GM12878 (cell line): ENCODE data around the gene TLE3. TPM values are rescaled to one million over a fixed set of nuclear protein-coding genes. Genes with fewer than 3 reads are reported as not detected.

Source experiments
- ATAC-seq: fragments of 200-7000 bp; cut with Tn5 transposase; 3 replicates; pipeline ENCODE4 v1.9.1; 2020; ENCODE audit warnings: mild to moderate bottlenecking, moderate library complexity
- BruUV-seq: library from RNA; stranded (reverse); fragments of 400-500 nt; replicated peaks from 2 replicates; lab custom pipeline; 2021; lab: Mats Ljungman, UMichigan
- CTCF ChIA-PET: fragments of 300-600 bp; sonication (Branson Sonifier 250); formaldehyde crosslinking; extraction: SDS; loops from one replicate; lab custom pipeline; 2021; ENCODE audit warnings: inconsistent platforms; lab: Yijun Ruan, JAX
- POLR2A ChIA-PET: fragments of 350-600 bp; formaldehyde crosslinking; extraction: SDS; loops from one replicate; lab custom pipeline; 2021; ENCODE audit warnings: inconsistent platforms; lab: Charles Lee
- RAD21 ChIA-PET: fragments of 300-600 bp; sonication (Branson Sonifier 250); formaldehyde crosslinking; loops from one replicate; lab custom pipeline; 2023; ENCODE audit warnings: antibody characterized with exemption; ENCODE audit not compliant: unreplicated experiment; lab: Charles Lee
- SMC1A ChIA-PET: fragments of 300-600 bp; sonication (Branson Sonifier 250); formaldehyde crosslinking; loops from one replicate; lab custom pipeline; 2023; ENCODE audit not compliant: unreplicated experiment, uncharacterized antibody; lab: Charles Lee
- DNase-seq: peaks from one replicate; pipeline ENCODE4 v3.0.0-alpha.2; 2011; ENCODE audit warnings: low read depth, low spot score
- FAIRE-seq: peaks from 3 replicates; lab custom pipeline; 2011; peaks lifted over from hg19 to GRCh38; lab: Jason Lieb, UNC
- H2AFZ ChIP-seq: 2 replicates; pipeline ENCODE4 v1.6.0; 2011; ENCODE audit warnings: low read depth, low read length, control low read depth; ENCODE audit not compliant: control insufficient read depth
- H3K27ac ChIP-seq: 2 replicates; pipeline ENCODE4 v1.5.1; 2011; ENCODE audit warnings: control low read depth; ENCODE audit not compliant: control insufficient read depth, insufficient read depth
- H3K27me3 ChIP-seq, 2 experiments: replicated peaks in 1 of 2; 2 replicates each; pipeline versions ENCODE4 v1.6.0 to v1.6.1; 2011; ENCODE audit warnings: low read length in 1 of 2; ENCODE audit not compliant: control insufficient read depth in 2 of 2, insufficient read depth in 2 of 2
- H3K36me3 ChIP-seq, 2 experiments: 2 replicates each; pipeline ENCODE4 v1.5.1; 2011; ENCODE audit warnings: low read length in 1 of 2; ENCODE audit not compliant: control insufficient read depth in 2 of 2, insufficient read depth in 2 of 2
- H3K4me1 ChIP-seq: 2 replicates; pipeline ENCODE4 v1.6.1; 2011; ENCODE audit warnings: mild to moderate bottlenecking, low read length, moderate library complexity, mixed read lengths; ENCODE audit not compliant: control insufficient read depth, insufficient read depth
- H3K4me2 ChIP-seq: 2 replicates; pipeline ENCODE4 v1.6.0; 2011; ENCODE audit warnings: control low read depth; ENCODE audit not compliant: control insufficient read depth, insufficient read depth
- H3K4me3 ChIP-seq: fragments of 200-600 bp; sonication (generic); 2 replicates; pipeline ENCODE4 v1.5.1; 2016
- H3K79me2 ChIP-seq: 2 replicates; pipeline ENCODE4 v1.6.0; 2011; ENCODE audit warnings: low read length; ENCODE audit not compliant: control insufficient read depth, insufficient read depth
- H3K9ac ChIP-seq: 2 replicates; pipeline ENCODE4 v1.8.0; 2011; ENCODE audit warnings: low read length, control low read depth, mixed read lengths; ENCODE audit not compliant: control insufficient read depth, insufficient read depth
- H3K9me3 ChIP-seq: replicated peaks from 3 replicates; pipeline ENCODE4 v1.5.1; 2011; ENCODE audit warnings: mild to moderate bottlenecking, low read length; ENCODE audit not compliant: control insufficient read depth, insufficient read depth
- H4K20me1 ChIP-seq: 2 replicates; pipeline ENCODE4 v1.6.0; 2011; ENCODE audit not compliant: control insufficient read depth, insufficient read depth
- HDAC2 ChIP-seq: fragments of 200-600 bp; sonication (generic); IDR thresholded peaks from 2 replicates; pipeline ENCODE4 v1.6.1; 2017
- HDGF ChIP-seq: fragments of 450-650 bp; IDR thresholded peaks from 2 replicates; pipeline ENCODE4 v1.6.1; 2016; ENCODE audit warnings: antibody characterized with exemption
- PBX3 ChIP-seq: IDR thresholded peaks from 2 replicates; pipeline ENCODE4 v1.6.1; 2011; ENCODE audit warnings: mild to moderate bottlenecking, low read depth, low read length, moderate library complexity; ENCODE audit not compliant: insufficient replicate concordance
- PKNOX1 ChIP-seq: fragments of 450-650 bp; IDR thresholded peaks from 2 replicates; pipeline ENCODE4 v1.6.1; 2016; ENCODE audit warnings: mild to moderate bottlenecking
- PRDM15 ChIP-seq: fragments of 450-650 bp; formaldehyde crosslinking; IDR thresholded peaks from 2 replicates; pipeline ENCODE4 v1.4.0; 2020; ENCODE audit warnings: mild to moderate bottlenecking, moderate library complexity
- SKIL ChIP-seq: fragments of 450-650 bp; IDR thresholded peaks from 2 replicates; pipeline ENCODE4 v1.6.1; 2017; ENCODE audit warnings: mild to moderate bottlenecking, low read depth, inconsistent platforms; ENCODE audit not compliant: poor library complexity, severe bottlenecking
- SPI1 ChIP-seq: IDR thresholded peaks from 2 replicates; pipeline ENCODE4 v1.6.1; 2011; ENCODE audit warnings: low read depth, mild to moderate bottlenecking, low read length, moderate library complexity, borderline replicate concordance; ENCODE audit not compliant: insufficient read depth
- SREBF1 ChIP-seq: IDR thresholded peaks from 2 replicates; pipeline ENCODE4 v1.6.1; 2012; ENCODE audit warnings: mild to moderate bottlenecking, low read length
- ZBTB4 ChIP-seq: fragments of 450-650 bp; formaldehyde crosslinking; IDR thresholded peaks from 2 replicates; pipeline ENCODE4 v1.4.0; 2022; ENCODE audit warnings: mild to moderate bottlenecking, moderate library complexity
- WGBS: methylation state at CpG from one replicate; pipeline ENCODE4 v1.1.6; 2016; ENCODE audit warnings: low lambda C conversion rate; ENCODE audit not compliant: insufficient replicate concordance, insufficient coverage; ENCODE audit errors: missing lambda C conversion rate; 5-methylcytosine and 5-hydroxymethylcytosine counted together
- in situ Hi-C: fragments of 300-500 bp; cut with MboI; formaldehyde crosslinking; loops from 9 replicates; pipeline ENCODE4 v1.14.3; 2018; ENCODE audit warnings: mixed read lengths
- intact Hi-C: fragments of 100-400 bp; cut with micrococcal nuclease; formaldehyde crosslinking; loops from one replicate; pipeline ENCODE4 v1.14.2; 2022; ENCODE audit not compliant: unreplicated experiment
- polyA plus RNA-seq, 11 experiments: library from polyadenylated mRNA; depleted of rRNA in 4 of 11; unstranded in 6 of 11; stranded (reverse) in 5 of 11; fragments of >200 nt; fragmentation: Nextera tagmentation in 4 of 11; fragmentation: Illumina TruSeq in 1 of 11; extraction: Ambion mirVana in 4 of 11; extraction: Trizol in 1 of 11; gene quantifications; 1 replicate in 1 of 11; 2 replicates in 10 of 11; pipeline versions ENCODE4 v1.2.1 to v1.2.3, GENCODE V29; 2011 to 2016; ENCODE audit warnings: inconsistent platforms in 2 of 11, missing spikeins in 2 of 11, low read depth in 1 of 11
- total RNA-seq, 4 experiments: library from RNA; depleted of rRNA in 3 of 4; stranded (reverse); fragments of >200 nt in 3 of 4; fragmentation: Illumina TruSeq in 1 of 4; extraction: Trizol in 1 of 4; gene quantifications; 2 replicates each; pipeline versions ENCODE4 v1.2.1 to v1.2.3, GENCODE V29; 2013 to 2021

Gene TLE3
- total and polyA plus RNA-seq, 10 of the 15 experiments (the other 5 are each of a cell fraction or from before 2014, with no cell fraction given) = 1.2 to 65.5 (median 9.7) TPM

- H4K20me1 ChIP-seq = peaks cover 8% of the 10 kb centered on the region; the same call in 1 of the 2 replicates
- ChIA-PET SMC1A (interaction anchor here (1.1 to 2.3 kb wide), 9 partner anchors 11 to 394 kb away, joined by 3 to 6 read pairs (median 4); no protein-coding TSS in a partner anchor), CTCF (interaction anchor here (0.8 to 2.1 kb wide), 3 partner anchors 120 to 517 kb away, joined by 3 to 7 read pairs (median 3); no protein-coding TSS in a partner anchor), RAD21 (interaction anchor here (0.8 to 2.1 kb wide), 7 partner anchors 48 to 614 kb away, joined by 3 to 7 read pairs (median 4); no protein-coding TSS in a partner anchor), POLR2A (interaction anchor here (0.8 to 1.2 kb wide), 2 partner anchors 52 to 56 kb away, joined by 3 to 4 read pairs; no protein-coding TSS in a partner anchor)
- no peaks in the 10 kb centered on the region for H3K27me3 ChIP-seq
- peaks cover 58% of the 10 kb centered on the region for H3K79me2 ChIP-seq
- no TSS peak for BruUV-seq
- no peaks in the 10 kb centered on the region for H3K9me3 ChIP-seq
- 90% methylated on average over 6 of the region's 6 CpGs for WGBS
- H3K36me3 ChIP-seq = peaks cover 0 to 22% of the 10 kb centered on the region in 2 experiments; a peak in 2 of 4 replicates
- H3K27ac ChIP-seq = no peak overlapping the region
- H3K4me2 ChIP-seq = peak overlapping the region; percentile 72
- no peak for DNase-seq
- no peak for ATAC-seq
- no peak overlapping the region for H2AFZ ChIP-seq
- no peak overlapping the region; the same call in 1 of the 2 replicates for H3K9ac ChIP-seq
- H3K4me1 ChIP-seq = peaks cover 15% of the 10 kb centered on the region
- in situ Hi-C loops = no loop called here
- peak overlapping the region; percentile 42 for H3K4me3 ChIP-seq
- no peak for FAIRE-seq
- intact Hi-C loops = no loop called here
- TF ChIP-seq PBX3 (no peak), HDGF (no peak), PRDM15 (CRISPR knock-in tag) (no peak), HDAC2 (no peak), SKIL (no peak), ZBTB4 (CRISPR knock-in tag) (no peak), PKNOX1 (no peak), SREBF1 (no peak), SPI1 (no peak)
Measured at GRCh38 chr15:70092464-70093027, 5.2 kb downstream of the TLE3 start.
